GM18907 (cell line): ENCODE results near the gene CCDC169.
A peak's percentile ranks its signal among the peaks of the same experiment; 100 is the strongest.
"Not testable (repeated sequence)": the region's sequence is repeated elsewhere in the genome, so short reads cannot be mapped to it uniquely, and the experiment has no call there.

Experiments used
- ATAC-seq: cut with Tn5 transposase; IDR thresholded peaks from one replicate; pipeline ENCODE4 v1.9.1; 2021; ENCODE audit warnings: mild to moderate bottlenecking, moderate library complexity; ENCODE audit not compliant: unreplicated experiment

Gene CCDC169

GRCh38 chr13:36297366-36298338 lies at the start of gene CCDC169:
CCDC169 (minus strand) TSS chr13:36297814; CDS start chr13:36297719, 95 bp downstream.
- peak; percentile 70 for ATAC-seq

DNA sequence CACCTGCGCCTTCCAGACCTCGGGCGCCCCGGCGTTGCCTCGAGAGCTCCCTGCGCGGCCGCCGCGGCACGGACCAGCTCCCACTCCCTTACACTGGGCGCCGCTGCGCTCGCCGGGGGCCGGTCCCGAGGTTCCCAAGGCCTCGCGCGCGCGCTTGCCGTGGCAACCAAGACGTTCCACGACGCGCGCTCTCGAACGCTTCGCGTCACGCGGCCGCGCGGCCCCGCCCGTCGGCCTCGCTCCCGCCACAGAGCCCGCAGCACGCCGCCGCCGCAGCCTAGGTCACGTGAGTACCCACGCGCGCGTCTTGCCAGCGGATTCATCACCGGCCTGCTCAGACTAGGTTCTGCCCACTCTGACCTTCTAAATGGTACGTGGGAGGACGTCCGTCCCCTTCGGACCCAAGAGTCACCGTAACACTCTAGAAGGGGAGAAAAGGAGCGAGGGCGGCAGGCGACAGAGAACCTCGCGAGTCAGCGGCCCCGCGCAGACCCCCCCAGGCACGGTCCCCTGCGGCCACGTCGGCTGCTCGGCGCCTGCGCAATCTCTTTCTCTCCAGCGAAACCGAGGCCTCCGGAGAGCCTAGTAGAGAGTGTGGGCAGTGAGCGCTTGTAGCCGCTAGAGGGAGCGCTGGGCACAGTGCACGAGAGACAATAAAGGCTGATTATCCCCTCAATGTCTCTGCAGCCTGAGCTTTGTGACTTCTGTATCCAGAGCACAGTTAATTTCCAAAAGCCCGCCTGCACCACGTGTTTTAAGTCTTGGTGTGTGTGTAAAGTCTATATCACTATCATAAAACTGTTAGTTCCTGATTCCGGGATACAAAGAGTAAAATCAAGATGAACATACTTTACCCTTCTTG lies 48.8 kb upstream of the CCDC169 start, which contains the start of gene SPART:
SPART (minus strand) TSS at position 173 of the 862 bp plus-strand sequence. CDS start 10,564 bp downstream, outside the sequence.
- peak; percentile 98 for ATAC-seq

DNA sequence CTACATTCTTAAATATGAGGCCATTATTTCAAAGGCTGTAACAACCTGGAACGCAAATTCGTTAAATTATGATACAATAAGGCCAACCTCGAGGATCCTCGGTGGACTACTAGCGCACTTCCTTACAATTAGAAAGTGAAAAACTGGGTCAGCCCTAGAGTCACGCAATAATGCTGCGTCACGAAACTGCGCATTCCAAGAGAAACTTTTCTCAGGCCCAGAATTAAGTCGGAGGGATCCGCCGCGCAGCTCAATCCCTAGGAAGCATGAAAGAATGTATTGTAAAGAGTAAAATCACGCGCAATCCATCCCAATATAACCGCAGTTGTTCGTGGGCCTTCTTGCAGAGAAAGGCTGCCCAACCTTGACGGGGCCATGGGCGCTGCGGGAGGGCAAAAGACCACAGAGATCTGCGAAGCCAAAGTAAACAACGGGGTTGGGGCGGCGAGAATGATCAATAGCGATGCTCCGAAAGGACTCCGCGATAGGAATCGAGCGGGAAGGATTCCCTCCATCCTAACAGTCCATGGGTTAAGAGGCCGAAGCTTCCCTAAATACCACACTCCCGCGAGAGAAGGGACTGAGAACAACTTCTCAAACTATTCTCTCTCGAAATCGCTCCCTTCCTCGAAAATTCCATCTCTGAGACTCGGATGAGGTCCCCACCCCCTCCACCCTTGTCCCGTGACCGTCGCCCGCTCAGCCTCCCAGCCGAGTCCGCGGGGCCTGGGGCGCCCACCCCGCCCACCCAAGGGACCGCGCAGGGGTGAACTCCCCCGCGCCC lies 48.0 kb upstream of the CCDC169 start:
- ATAC-seq = peak; percentile 30

- ATAC-seq = peak; percentile 34
These were observed 47.3 kb upstream of the CCDC169 start for GRCh38 chr13:36344886-36345437.

DNA sequence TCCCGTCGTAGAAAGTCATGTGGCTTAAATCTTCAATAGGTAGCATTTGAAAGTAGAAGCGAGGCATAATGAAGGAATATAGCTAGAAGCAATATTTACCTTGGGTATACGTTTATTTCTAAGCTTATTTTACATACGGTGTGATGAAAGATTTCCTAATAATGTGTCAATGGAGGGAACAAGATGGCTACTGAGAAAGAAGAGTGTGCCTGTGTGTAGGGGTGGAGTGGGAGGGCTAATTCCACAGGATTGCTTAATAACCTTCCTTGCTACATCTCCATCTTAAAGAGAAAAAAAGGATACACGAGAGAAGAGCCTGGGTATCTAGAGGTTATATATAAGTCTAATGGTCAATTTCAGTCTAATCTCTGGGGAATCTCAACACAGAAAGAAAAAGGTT lies 46.6 kb upstream of the CCDC169 start:
- ATAC-seq = no peak

GRCh38 chr13:36343766-36344165 lies 46.2 kb upstream of the CCDC169 start:
- no peak for ATAC-seq

DNA sequence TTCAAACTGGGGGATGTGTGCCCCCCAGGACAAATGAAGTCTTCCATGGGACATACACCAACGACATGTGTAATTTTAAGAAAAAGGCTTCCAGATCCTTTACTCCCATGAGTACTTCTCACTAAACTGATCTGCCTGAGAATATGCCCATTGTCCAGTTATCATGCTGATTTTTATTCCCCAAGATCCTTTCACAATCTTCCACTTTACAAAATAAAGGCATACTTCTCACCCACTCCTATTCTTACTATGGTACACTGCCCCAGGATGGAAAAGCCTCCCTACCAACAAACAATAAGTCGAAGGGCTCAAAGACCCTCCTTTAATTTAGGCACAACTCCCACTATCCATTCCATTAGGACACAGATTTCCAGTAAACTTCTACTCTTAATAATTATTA lies 45.1 kb upstream of the CCDC169 start:
- no peak for ATAC-seq

DNA sequence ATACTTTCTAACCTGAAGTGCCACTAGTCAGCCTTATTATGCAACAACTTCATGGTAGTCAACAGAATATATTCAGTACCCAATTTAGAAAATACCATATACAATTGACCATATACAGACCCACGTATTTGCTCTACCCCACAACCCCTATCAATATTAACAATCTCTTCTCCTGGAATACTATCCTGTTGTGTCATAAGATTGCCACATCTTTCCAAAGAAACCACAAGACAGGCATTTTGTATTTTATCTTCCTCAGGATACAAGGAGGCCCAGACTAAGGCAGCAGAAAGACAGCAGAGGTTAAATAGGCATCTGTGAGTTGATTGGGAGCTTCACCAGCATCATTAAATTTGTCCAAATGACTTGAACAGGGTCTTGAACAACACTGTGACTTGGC lies 44.1 kb upstream of the CCDC169 start:
- ATAC-seq = no peak

GRCh38 chr13:36339600-36340155 lies 42.1 kb upstream of the CCDC169 start:
- no peak for ATAC-seq

DNA sequence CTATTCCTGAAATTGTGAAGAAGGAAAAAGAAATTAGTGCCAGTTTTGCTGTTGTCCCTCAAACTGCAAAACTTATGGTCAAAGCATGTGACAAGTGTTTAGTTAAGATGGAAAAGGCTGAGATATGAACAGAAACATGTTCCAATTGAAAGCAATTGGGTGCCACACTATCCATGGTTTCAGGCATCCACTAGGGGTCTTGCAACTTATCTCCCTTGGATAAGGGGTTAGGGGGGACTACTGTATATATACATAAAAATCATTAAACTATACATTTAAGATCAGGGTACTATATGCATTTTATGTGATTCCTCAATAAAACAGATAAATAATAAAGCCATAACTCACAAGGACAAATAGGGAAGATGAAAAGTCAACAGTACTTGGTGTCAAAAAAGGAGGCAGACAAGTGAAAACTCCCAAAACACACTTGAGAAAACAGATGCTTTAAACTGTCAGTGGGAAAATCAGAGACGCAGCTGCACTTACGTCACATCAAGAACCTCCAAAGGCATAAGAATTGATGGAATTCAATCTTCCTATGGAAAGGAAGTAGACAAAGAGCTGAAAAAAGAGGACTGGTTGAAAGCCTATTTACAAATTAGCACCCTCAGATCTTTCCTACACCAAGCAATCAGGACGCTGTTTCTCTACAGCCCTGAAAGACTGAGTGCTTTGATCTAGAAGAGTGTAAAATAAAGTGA lies 40.5 kb upstream of the CCDC169 start:
- no peak for ATAC-seq

DNA sequence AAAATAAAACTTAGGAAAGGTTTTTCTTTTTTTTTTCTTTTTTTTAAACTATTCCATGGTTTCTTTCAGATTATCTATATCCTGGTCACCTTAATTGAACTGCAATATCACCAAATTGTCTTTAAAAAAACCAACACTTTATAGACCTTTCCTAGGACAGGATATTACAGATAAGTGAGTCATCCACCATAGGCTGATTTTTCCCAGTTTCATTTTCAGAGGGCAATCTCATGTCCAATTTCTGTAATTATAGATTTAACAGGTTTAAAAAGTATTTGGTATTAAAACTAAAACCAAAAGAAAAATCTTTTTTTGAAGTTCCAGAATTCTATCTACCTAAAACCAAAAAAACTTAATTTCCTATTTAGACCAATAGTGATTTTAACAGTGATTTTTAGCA lies 35.4 kb upstream of the CCDC169 start:
- ATAC-seq = no peak

- ATAC-seq = not testable (repeated sequence)
These were observed 34.6 kb upstream of the CCDC169 start for GRCh38 chr13:36332255-36332654.

DNA sequence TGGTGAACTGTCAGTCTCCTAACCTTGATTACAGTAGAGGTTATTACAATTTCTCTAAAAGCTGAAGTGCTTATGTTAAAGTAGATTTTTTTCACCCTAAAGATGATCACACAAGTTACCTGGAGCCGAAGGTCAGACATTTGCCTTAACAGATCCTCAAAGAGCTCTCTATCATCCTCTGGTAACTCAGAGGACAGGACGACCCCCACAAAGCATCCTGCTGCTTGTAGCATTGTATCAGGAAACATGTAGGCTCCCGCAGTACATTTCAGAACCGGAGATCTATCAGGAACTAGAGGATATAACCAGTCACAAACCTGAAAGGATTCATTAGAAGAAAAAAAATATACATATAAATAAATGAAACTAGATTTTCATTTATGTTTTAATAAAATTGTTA lies 33.7 kb upstream of the CCDC169 start:
- ATAC-seq = no peak

GRCh38 chr13:36329361-36329760 lies 31.7 kb upstream of the CCDC169 start:
- ATAC-seq = no peak

DNA sequence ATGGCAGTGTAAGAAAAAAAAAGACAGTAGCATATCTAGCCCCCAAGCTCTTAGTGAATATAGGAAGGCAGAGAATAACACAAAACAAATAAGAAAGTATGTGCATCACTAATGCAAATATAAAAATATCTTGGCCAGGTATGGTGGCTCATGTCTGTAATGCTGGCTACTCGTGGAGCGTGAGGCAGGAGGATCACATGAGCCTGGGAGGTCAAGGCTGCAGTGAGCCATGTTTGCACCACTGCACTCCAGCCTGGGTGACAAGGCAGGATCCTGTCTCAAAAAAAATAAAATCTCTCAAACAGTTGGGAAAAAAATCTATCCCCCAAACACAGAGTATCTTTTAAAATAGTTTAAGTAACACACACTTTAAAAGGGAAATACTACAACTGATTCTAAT lies 31.2 kb upstream of the CCDC169 start:
- no peak for ATAC-seq

DNA sequence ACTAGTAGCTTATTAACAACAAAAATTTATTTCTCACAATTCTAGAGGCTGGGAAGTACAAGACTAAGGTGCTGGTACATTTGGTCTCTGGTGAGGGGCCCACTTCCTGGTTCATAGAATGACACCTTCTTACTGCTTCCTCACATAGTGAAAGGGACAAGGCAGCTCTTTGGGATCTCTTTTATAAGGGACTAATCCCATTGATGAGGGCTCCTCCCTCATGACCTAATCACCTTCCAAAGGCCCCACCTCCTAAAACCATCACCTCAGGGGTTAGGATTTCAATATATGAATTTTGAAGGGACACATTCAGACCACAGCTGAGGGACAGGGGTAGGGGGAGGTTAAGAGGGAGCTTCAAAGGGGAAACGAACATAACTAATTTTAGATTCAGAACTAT lies 28.3 kb upstream of the CCDC169 start:
- no peak for ATAC-seq

DNA sequence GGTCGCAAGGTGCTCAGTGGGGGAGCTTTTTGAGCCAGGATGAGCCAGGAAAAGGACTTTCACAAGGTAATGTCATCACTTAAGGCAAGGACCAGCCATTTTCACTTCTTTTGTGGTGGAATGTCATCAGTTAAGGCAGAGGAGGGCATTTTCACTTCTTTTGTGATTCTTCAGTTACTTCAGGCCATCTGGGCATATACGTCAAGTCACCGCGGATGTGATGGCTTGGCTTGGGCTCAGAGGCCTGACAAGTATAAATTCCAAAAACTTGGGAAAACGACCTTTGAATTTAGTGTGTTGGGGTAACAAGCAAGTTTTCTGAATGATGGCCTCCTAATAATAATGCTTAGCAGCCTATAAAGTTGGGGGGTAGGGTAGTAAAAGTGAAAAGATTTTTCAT lies 27.3 kb upstream of the CCDC169 start:
- ATAC-seq = not testable (repeated sequence)

- ATAC-seq = no peak
These were observed 26.4 kb upstream of the CCDC169 start for GRCh38 chr13:36323951-36324566.

DNA sequence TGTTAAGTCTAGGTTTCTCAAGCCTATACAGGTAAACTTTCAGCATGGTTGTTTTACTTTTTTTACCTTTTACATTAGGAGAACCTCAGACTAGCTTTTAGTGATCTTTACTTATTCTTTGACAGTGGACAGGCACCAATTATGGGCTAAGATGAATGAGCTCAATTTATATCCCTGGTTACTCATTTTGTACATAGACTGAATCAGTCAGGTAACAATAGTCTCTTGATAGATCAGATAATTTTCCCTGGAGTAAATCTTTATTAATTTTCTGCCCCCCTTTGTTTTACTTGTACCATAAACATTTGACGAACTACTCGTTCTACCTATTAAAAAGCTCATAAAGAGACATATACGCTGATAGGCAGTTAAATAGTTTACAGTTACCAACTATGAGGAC lies 25.8 kb upstream of the CCDC169 start:
- no peak for ATAC-seq
